GM21619 (cell line): ENCODE results near the gene GFOD1.

ENCODE experiments used
- ATAC-seq: cut with Tn5 transposase; IDR thresholded peaks from one replicate; pipeline ENCODE4 v1.9.1; 2021; ENCODE audit not compliant: unreplicated experiment

Gene GFOD1

GRCh38 chr6:13427801-13428582 lies 59.4 kb downstream of the GFOD1 start:
- ATAC-seq, result peak; percentile 63

- no peak for ATAC-seq
Measured at GRCh38 chr6:13427316-13427715, 60.1 kb downstream of the GFOD1 start.

GRCh38 chr6:13425943-13426931 lies 61.2 kb downstream of the GFOD1 start:
- no peak for ATAC-seq

- no peak for ATAC-seq
Measured at GRCh38 chr6:13425270-13425873, 62.0 kb downstream of the GFOD1 start.

- ATAC-seq, result no peak
Measured at GRCh38 chr6:13423252-13423651, 64.1 kb downstream of the GFOD1 start.

GRCh38 chr6:13422681-13423221 lies 64.6 kb downstream of the GFOD1 start:
- ATAC-seq, result no peak

- no peak for ATAC-seq
Measured at GRCh38 chr6:13421425-13422059, 65.9 kb downstream of the GFOD1 start.

GRCh38 chr6:13420269-13420668 lies 67.1 kb downstream of the GFOD1 start:
- no peak for ATAC-seq

GRCh38 chr6:13419422-13420195 lies 67.8 kb downstream of the GFOD1 start:
- ATAC-seq, result no peak

- no peak for ATAC-seq
Measured at GRCh38 chr6:13418844-13419243, 68.6 kb downstream of the GFOD1 start.

GRCh38 chr6:13417954-13418353 lies 69.4 kb downstream of the GFOD1 start:
- ATAC-seq, result no peak

- ATAC-seq, result no peak
Measured at GRCh38 chr6:13417431-13417830, 70.0 kb downstream of the GFOD1 start.

- ATAC-seq, result no peak
Measured at GRCh38 chr6:13415283-13415682, 72.1 kb downstream of the GFOD1 start.

- no peak for ATAC-seq
Measured at GRCh38 chr6:13413900-13414555, 73.4 kb downstream of the GFOD1 start.

- no peak for ATAC-seq
Measured at GRCh38 chr6:13413466-13413862, 73.9 kb downstream of the GFOD1 start.

- no peak for ATAC-seq
Measured at GRCh38 chr6:13412639-13413465, 74.5 kb downstream of the GFOD1 start.

GRCh38 chr6:13412211-13412610 lies 75.2 kb downstream of the GFOD1 start:
- ATAC-seq, result no peak

GRCh38 chr6:13411484-13411883 lies 75.9 kb downstream of the GFOD1 start:
- no peak for ATAC-seq

GRCh38 chr6:13409991-13410390 lies 77.4 kb downstream of the GFOD1 start:
- ATAC-seq, result no peak
